GM10248 (cell line): ENCODE data around the gene DRICH1.
"Not testable (repeated sequence)": the region's sequence is repeated elsewhere in the genome, so short reads cannot be mapped to it uniquely, and the experiment has no call there.

ENCODE experiments used
- CTCF ChIA-PET: fragments of 300-600 bp; sonication (Branson Sonifier 250); formaldehyde crosslinking; extraction: SDS; loops from one replicate; lab custom pipeline; 2021; ENCODE audit warnings: antibody characterized with exemption; lab: Yijun Ruan, JAX
- POLR2A ChIA-PET: fragments of 350-650 bp; sonication (Branson Sonifier 250); formaldehyde crosslinking; extraction: SDS; loops from one replicate; lab custom pipeline; 2020; ENCODE audit warnings: antibody characterized with exemption; lab: Yijun Ruan, JAX
- DNase-seq: peaks from one replicate; pipeline ENCODE4 v3.0.0; 2012; ENCODE audit errors: extremely low spot score
- CTCF ChIP-seq: IDR thresholded peaks from 2 replicates; pipeline ENCODE4 v1.5.1; 2012; ENCODE audit warnings: mild to moderate bottlenecking, low read depth; ENCODE audit errors: extremely low read depth, missing control alignments, control extremely low read depth

DRICH1 gene, protein sequence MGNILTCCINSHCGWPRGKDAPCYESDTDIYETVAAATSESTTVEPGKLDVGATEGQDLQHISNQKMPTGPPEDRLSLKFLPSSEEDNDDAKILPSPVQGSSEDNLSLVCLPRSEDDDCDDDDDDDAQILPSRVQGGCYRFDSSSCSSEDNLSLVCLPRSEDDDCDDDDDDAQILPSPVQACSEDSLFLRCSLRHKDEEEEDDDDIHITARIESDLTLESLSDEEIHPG

DNA sequence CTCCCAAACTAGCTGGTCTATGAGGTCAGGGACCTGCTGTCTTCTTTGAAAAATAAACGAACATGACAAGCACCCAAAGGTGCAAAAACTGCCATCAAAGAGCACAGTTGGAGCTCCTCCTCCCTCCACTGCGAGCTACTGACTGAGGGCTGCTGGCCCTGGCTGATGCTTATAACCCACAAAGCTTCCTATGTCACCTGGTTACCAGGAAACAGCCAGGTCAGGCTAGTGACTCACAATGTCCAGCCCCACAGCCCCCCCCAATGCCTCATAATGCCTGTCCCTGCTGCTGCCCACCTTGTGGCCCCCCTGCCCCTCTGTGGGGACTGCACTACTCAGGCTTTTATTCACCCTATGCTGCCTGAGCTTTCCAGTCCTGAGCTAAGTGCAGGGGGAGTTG is at the start of gene DRICH1:
Gene DRICH1, minus strand, starts transcription at position 144 of the 400 bp plus-strand sequence. CDS start 298 bp downstream, outside the sequence.
- POLR2A ChIA-PET: no interaction called here
- TF ChIP-seq CTCF: no peak
- CTCF ChIA-PET: interaction anchor here (0.9 to 1.4 kb wide), 3 partner anchors 218 to 247 kb away, joined by 3 to 6 read pairs (median 3); no protein-coding TSS in a partner anchor
- DNase-seq: no peak

- no peak for TF ChIP-seq CTCF
- ChIA-PET POLR2A (no interaction called here), CTCF (no interaction called here)
- no peak for DNase-seq
Observed at GRCh38 chr22:23681026-23681809, 49.1 kb upstream of the DRICH1 start.

- ChIA-PET CTCF (no interaction called here), POLR2A (no interaction called here)
- no peak for TF ChIP-seq CTCF
- no peak for DNase-seq
Observed at GRCh38 chr22:23678133-23678532, 46.0 kb upstream of the DRICH1 start.

DNA sequence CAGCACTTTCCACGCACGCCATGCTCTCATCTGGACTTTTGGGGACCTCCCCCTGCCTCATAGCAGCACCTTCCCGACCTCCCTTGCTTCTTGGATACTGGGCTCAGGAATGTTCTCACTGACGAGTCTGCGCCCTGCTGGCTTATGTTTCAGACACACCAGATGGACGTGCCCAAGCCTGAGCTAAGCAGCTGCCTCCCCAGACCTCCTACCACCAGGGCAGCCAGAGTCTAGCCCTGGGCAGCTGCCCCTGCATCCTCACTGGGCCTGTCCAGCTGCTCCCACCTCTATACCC is 45.5 kb upstream of the DRICH1 start:
- no peak for TF ChIP-seq CTCF
- no peak for DNase-seq
- POLR2A ChIA-PET: no interaction called here
- CTCF ChIA-PET: no interaction called here

- DNase-seq, POLR2A ChIA-PET: not testable (repeated sequence)
- CTCF ChIA-PET: interaction anchor here (1.1 kb wide), 1 partner anchor 12 kb away, joined by 3 read pairs; no protein-coding TSS in a partner anchor
Observed at GRCh38 chr22:23676841-23677700, 45.0 kb upstream of the DRICH1 start.

DNA sequence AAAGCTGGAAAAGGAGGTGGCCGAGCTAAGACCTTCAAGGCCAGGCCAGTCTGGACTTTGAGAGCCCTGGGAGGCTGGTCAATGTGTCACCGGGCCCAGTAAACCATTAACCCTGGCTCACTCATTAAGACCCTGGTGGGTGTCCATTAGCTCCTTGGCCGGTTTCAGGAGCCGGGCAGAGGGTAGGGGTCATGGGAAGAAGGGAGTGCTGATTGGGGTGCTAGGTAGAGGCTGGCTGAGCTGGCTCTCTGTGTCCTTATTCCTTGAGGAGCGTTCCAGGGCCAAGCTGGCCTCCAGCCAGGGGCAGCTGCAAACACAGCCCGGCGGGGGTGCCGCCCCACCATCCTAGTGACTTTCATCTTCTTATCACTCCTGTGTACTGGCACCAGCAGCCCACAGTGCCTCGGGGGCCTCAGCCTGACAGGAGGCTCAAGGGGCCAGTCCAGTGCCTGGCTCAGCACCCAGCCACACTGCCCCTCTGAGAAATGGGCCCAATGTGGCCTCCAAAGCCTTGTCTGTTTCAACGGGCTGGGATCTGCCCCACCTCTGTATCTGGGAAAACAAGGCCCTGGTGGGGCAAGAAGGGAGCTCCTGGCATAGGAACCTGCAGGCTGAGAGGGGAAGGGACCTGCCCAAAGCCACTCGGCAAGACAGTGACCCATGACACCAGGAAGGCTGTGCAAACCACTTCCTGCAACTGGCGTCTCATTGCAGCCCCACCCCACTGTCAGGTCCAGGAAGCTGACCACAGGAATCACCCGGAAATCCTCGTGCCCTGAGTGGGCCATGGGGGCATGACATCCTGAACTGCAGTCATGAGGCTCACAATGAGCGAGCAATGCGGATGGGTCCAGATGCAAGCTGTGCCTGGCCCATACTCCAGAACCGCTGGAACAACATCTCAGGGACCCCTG is 43.6 kb upstream of the DRICH1 start:
- TF ChIP-seq CTCF: no peak
- CTCF ChIA-PET: interaction anchor here (1.1 kb wide), 1 partner anchor 13 kb away, joined by 3 read pairs; no protein-coding TSS in a partner anchor
- POLR2A ChIA-PET: no interaction called here
- no peak for DNase-seq

DNA sequence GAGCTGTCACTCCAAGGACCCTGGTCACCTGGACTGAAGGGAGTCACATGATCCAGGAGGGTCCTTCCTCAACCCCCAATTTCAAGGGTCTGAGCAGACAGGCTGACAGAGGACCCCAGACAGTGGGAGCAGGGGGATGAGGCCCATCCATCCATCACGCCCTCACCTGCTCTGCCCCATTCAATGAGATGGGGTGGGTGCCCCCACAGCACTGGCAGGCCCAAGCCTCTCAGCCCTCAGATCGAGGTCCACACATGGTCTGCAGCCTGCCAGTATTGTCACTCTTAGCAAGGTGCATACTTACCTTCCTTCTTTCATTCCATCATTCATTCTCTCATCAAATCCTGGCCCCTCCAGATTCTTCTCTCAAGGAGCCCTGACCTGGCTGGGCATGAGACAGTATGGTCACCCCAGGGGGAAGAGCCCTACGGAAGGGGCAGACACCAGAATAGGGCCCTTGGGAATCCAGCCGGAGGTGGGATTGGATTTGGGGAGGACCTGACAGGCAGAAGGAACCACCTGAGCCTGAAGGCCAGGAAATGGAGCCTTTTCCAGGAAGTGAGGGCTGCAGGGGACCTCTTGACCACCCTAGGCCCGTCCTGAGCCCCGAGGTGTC is 42.9 kb upstream of the DRICH1 start:
- POLR2A ChIA-PET, CTCF ChIA-PET: not testable (repeated sequence)

More for the DNA sequence above, 42.9 kb upstream of the DRICH1 start:
- DNase-seq: not testable (repeated sequence)
